ENCODE data around the gene PRDM5.
"Not testable (repeated sequence)": the region's sequence is repeated elsewhere in the genome, so short reads cannot be mapped to it uniquely, and the experiment has no call there.

PRDM5 gene

DNA sequence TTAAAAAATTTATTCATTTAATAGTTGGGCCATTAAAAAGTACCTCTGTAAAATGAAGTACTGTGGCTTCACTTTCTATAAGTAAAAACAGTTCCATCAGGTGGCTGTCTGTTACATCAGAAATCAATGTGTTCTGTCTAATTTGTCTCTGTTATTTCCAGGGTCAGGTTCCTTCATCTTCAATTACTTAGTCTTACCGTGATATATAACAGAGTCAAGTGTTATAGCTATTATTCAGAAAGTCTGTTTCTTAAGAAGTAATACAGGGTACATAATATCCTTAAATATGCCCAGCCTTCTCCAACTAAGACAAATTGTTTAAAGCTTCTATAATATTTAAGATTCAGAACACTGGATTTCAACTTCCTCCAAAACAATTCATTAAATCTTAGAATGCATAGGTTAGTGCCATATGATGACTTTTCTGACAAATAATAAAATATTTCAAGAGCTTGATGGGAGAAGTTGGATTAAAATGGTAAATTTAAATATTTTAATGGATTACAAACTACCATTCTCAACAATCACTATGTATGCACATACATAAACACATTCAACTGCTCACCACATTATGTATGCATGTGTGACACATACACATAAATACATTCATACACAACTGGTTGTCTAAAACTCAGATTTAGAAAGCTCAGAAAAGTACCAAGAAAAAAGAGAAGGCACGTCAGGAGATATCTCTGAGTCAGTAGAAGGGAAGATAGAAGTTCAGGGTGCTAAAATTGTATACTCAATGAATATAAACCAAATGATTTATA is 268.5 kb downstream of the PRDM5 start:
- Histone ChIP-seq H3K4me1 (ENCODE audit: insufficient read depth, low read length) (no peaks in the 10 kb centered on the region), H3K9me3 (ENCODE audit: control insufficient read depth, insufficient read depth, low read length) (no peaks in the 10 kb centered on the region), H3K36me3 (ENCODE audit: insufficient read depth, low read length) (no peaks in the 10 kb centered on the region), H3K9ac (ENCODE audit: low read depth, low read length) (no peak overlapping the region)

- H3K36me3 ChIP-seq (ENCODE audit: insufficient read depth, low read length); H3K4me1 ChIP-seq (ENCODE audit: insufficient read depth, low read length): not testable (repeated sequence)
- peak overlapping the region; percentile 25; the same call in 1 of the 2 replicates for H3K9ac ChIP-seq (ENCODE audit: low read depth, low read length)
Observed at GRCh38 chr4:120648336-120648735, 274.2 kb downstream of the PRDM5 start.

More at GRCh38 chr4:120648336-120648735, 274.2 kb downstream of the PRDM5 start:
- not testable (repeated sequence) for H3K9me3 ChIP-seq (ENCODE audit: control insufficient read depth, insufficient read depth, low read length)
